GM12864 (cell line): ENCODE data around the gene FILIP1L.

Experiments
- DNase-seq: peaks from one replicate; pipeline ENCODE4 v3.0.0-alpha.2; 2011; ENCODE audit warnings: low read depth
- H3K4me3 ChIP-seq: 2 replicates; pipeline ENCODE4 v1.5.1; 2011; ENCODE audit warnings: mild to moderate bottlenecking, low read depth, low read length, control low read depth
- CTCF ChIP-seq: IDR thresholded peaks from 2 replicates; pipeline ENCODE4 v1.5.1; 2011; ENCODE audit warnings: low read depth, mild to moderate bottlenecking, moderate library complexity, low read length, control low read depth, inconsistent platforms; ENCODE audit errors: missing control alignments

The FILIP1L gene

GRCh38 chr3:99954914-99955644 is 159.2 kb downstream of the FILIP1L start:
- DNase-seq: no peak
- TF ChIP-seq CTCF: no peak
- no peak overlapping the region for H3K4me3 ChIP-seq

GRCh38 chr3:99953596-99953995 is 160.7 kb downstream of the FILIP1L start:
- no peak overlapping the region for H3K4me3 ChIP-seq
- no peak for DNase-seq
- TF ChIP-seq CTCF: no peak

- DNase-seq: no peak
- TF ChIP-seq CTCF: no peak
- no peak overlapping the region for H3K4me3 ChIP-seq
Observed at GRCh38 chr3:99952306-99952705, 162.0 kb downstream of the FILIP1L start.

GRCh38 chr3:99951701-99952100 is 162.6 kb downstream of the FILIP1L start:
- H3K4me3 ChIP-seq: no peak overlapping the region
- no peak for DNase-seq
- TF ChIP-seq CTCF: no peak

- no peak for TF ChIP-seq CTCF
- DNase-seq: no peak
- no peak overlapping the region for H3K4me3 ChIP-seq
Observed at GRCh38 chr3:99950921-99951320, 163.4 kb downstream of the FILIP1L start.

- no peak overlapping the region for H3K4me3 ChIP-seq
- TF ChIP-seq CTCF: no peak
- DNase-seq: no peak
Observed at GRCh38 chr3:99949956-99950670, 164.2 kb downstream of the FILIP1L start.

- no peak for DNase-seq
- no peak overlapping the region for H3K4me3 ChIP-seq
- TF ChIP-seq CTCF: no peak
Observed at GRCh38 chr3:99948467-99949089, 165.7 kb downstream of the FILIP1L start.
